Ovary (tissue), 9 donors: ENCODE data around the gene CLTC. TPM values are rescaled to one million over a fixed set of nuclear protein-coding genes. Genes with fewer than 3 reads are reported as not detected.
"Not testable (repeated sequence)": the region's sequence is repeated elsewhere in the genome, so short reads cannot be mapped to it uniquely, and the experiment has no call there.

Experiments used
- DNase-seq, 5 donors: peaks; one replicate each; pipeline ENCODE4 v3.0.0-alpha.2; 2019 to 2020
- H3K27ac ChIP-seq, 2 donors: fragments of 200-600 bp; one replicate each; pipeline versions ENCODE4 v1.5.1 to v1.8.0; 2019 to 2022
- H3K27me3 ChIP-seq: fragments of 200-600 bp; one replicate; pipeline ENCODE4 v1.8.0; 2022
- H3K36me3 ChIP-seq: fragments of 200-600 bp; sonication (generic); one replicate; pipeline ENCODE4 v1.5.1; 2019
- H3K4me1 ChIP-seq: one replicate; pipeline ENCODE4 v1.8.1; 2013; ENCODE audit warnings: mild to moderate bottlenecking, moderate library complexity; ENCODE audit not compliant: insufficient read depth
- H3K4me3 ChIP-seq: fragments of 200-600 bp; sonication (generic); one replicate; pipeline ENCODE4 v1.5.1; 2017
- H3K9me3 ChIP-seq, 2 donors: fragments of 200-600 bp in 1 of 2; sonication (generic) in 1 of 2; one replicate each; pipeline versions ENCODE4 v1.5.1 to v1.8.1; 2013 to 2019; ENCODE audit warnings: mild to moderate bottlenecking in 1 of 2, moderate library complexity in 1 of 2
- EP300 ChIP-seq: sonication (generic); formaldehyde crosslinking; IDR thresholded peaks from one replicate; pipeline ENCODE4 v1.6.1; 2017; ENCODE audit warnings: antibody characterized with exemption
- POLR2A ChIP-seq: fragments of 450-650 bp; IDR thresholded peaks from one replicate; pipeline ENCODE4 v1.6.1; 2017; ENCODE audit warnings: antibody characterized with exemption, mild to moderate bottlenecking, moderate library complexity
- WGBS, 3 donors: extraction: QIAGEN DNeasy Blood & Tissue Kit in 1 of 3; methylation state at CpG; one replicate each; pipeline versions ENCODE4 v1.1.5 to v1.1.7; 2013 to 2017; 5-methylcytosine and 5-hydroxymethylcytosine counted together
- intact Hi-C, 4 donors: fragments of 100-400 bp; cut with DNase I; formaldehyde crosslinking; loops; one replicate each; pipeline versions ENCODE4 v1.11.0 to v1.15.1; 2022 to 2023
- polyA plus RNA-seq, 2 donors: library from polyadenylated mRNA; stranded (reverse); fragments of 200-250 nt in 1 of 2; fragments of 350-450 nt in 1 of 2; fragmentation: Illumina TruSeq in 1 of 2; extraction: RNeasy Lipid Tissue Mini Kit (QIAGEN cat#74804) in 1 of 2; gene quantifications; one replicate each; pipeline ENCODE4 v1.2.3, GENCODE V29; 2013 to 2014
- total RNA-seq, 7 donors: library from RNA; depleted of rRNA in 2 of 7; stranded (reverse); fragments of >200 nt in 2 of 7; fragmentation: NEBNext Ultra II Directional in 3 of 7; extraction: Animal tissue kit (Norgen Biotek cat#: 25700) in 3 of 7; gene quantifications; one replicate each; pipeline versions ENCODE4 v1.1.0 to v1.2.4, GENCODE V29; 2016 to 2023
- TF ChIP-seq, protein P1 (sequence below), 3 donors: fragments of 450-650 bp in 2 of 3; fragments of 200-600 bp in 1 of 3; IDR thresholded peaks; one replicate each; pipeline versions ENCODE4 v1.5.1 to v1.8.0; 2016 to 2022; ENCODE audit warnings: antibody characterized with exemption in 3 of 3, mild to moderate bottlenecking in 1 of 3
- donor health status: DM: no; HTN: no; CAD: no; lungs with moderate emphysema.
- donor health status: DM: no; HTN: no; CAD: no.
- donor health status: Bipolar disorder and iron deficiency.
- donor health status: DM: yes; HTN: yes; CAD: no.
- donor health status: DM: no; HTN: no; CAD: no.
- donor health status: DM: yes; HTN: yes; CAD: no.

The CLTC gene
- total and polyA plus RNA-seq, 9 donors = 71.4 to 219 (median 145) TPM

DNA sequence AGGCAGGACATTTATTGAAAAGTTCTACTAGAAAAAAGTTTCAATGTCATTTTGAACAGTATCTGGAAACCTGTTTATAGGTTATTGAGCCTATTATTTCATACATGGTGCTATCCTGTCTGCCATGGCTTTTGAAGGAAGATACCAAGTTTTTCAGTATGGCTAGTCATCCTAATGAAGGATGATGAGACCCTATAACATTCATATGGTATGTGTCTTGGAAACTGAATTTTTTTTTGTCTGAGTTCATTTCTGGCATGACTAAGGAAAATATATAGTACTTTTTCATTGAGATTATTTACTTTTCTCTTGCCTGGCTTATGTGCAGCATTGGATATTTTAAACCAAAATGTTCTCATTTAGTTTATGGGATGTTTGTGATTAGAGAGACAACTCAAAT, 30.2 kb downstream of the CLTC start:
- H3K36me3 ChIP-seq = no peaks in the 10 kb centered on the region
- H3K4me3 ChIP-seq = no peak overlapping the region
- intact Hi-C loops = loop anchor here in 1 of 4 donors (10.0 kb wide), 1 partner anchor 55 kb away; the partner anchor contains the start of genes PTRH2 and VMP1
- H3K4me1 ChIP-seq = no peaks in the 10 kb centered on the region
- TF ChIP-seq POLR2A = no peak
- TF ChIP-seq, protein P1, sequence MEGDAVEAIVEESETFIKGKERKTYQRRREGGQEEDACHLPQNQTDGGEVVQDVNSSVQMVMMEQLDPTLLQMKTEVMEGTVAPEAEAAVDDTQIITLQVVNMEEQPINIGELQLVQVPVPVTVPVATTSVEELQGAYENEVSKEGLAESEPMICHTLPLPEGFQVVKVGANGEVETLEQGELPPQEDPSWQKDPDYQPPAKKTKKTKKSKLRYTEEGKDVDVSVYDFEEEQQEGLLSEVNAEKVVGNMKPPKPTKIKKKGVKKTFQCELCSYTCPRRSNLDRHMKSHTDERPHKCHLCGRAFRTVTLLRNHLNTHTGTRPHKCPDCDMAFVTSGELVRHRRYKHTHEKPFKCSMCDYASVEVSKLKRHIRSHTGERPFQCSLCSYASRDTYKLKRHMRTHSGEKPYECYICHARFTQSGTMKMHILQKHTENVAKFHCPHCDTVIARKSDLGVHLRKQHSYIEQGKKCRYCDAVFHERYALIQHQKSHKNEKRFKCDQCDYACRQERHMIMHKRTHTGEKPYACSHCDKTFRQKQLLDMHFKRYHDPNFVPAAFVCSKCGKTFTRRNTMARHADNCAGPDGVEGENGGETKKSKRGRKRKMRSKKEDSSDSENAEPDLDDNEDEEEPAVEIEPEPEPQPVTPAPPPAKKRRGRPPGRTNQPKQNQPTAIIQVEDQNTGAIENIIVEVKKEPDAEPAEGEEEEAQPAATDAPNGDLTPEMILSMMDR (IDR thresholded peaks at IDR 0.05) = no peak
- no peak for TF ChIP-seq EP300
- H3K27ac ChIP-seq = no peak overlapping the region
- H3K27me3 ChIP-seq = no peaks in the 10 kb centered on the region
- no peaks in the 10 kb centered on the region for H3K9me3 ChIP-seq
- DNase-seq = no peak

GRCh38 chr17:59650642-59651041, 30.9 kb downstream of the CLTC start:
- DNase-seq = no peak
- intact Hi-C loops = no loop called here
- Histone ChIP-seq H3K36me3 (no peaks in the 10 kb centered on the region), H3K27me3 (no peaks in the 10 kb centered on the region), H3K4me3 (no peak overlapping the region), H3K9me3 (no peaks in the 10 kb centered on the region), H3K27ac (no peak overlapping the region), H3K4me1 (no peaks in the 10 kb centered on the region)
- WGBS, 3 donors = 93 to 100% (median 96%) methylated on average over 1 of the region's 1 CpG
- no peak for TF ChIP-seq POLR2A
- TF ChIP-seq, protein P1 (IDR thresholded peaks at IDR 0.05) = no peak
- no peak for TF ChIP-seq EP300

DNA sequence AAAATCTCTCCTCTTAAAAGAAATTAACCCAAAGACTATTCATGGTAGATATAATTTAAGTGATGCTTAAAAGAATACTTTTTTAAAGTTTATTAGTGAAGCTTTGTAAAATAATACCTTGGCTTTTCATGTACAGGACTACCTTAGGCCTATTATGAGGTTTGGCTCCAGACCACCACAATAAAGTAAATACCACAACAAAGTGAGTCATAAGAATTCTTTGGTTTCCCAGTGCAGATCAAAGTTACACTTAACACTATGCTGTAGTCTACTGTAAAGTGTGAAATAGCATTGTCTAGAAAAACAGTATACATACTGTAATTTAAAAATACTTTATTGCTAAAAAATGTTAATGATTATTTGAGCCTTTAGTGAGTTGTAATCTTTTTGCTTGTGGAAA, 31.7 kb downstream of the CLTC start:
- Histone ChIP-seq H3K36me3 (no peaks in the 10 kb centered on the region), H3K27me3 (no peaks in the 10 kb centered on the region), H3K4me3 (no peak overlapping the region), H3K27ac (no peak overlapping the region), H3K9me3 (no peaks in the 10 kb centered on the region), H3K4me1 (no peaks in the 10 kb centered on the region)
- DNase-seq = no peak
- intact Hi-C loops = no loop called here
- no peak for TF ChIP-seq POLR2A
- TF ChIP-seq, protein P1 (IDR thresholded peaks at IDR 0.05) = no peak
- TF ChIP-seq EP300 = no peak

- no peaks in the 10 kb centered on the region for H3K27me3 ChIP-seq
- intact Hi-C loops = no loop called here
- no peak overlapping the region for H3K27ac ChIP-seq
- TF ChIP-seq, protein P1 (IDR thresholded peaks at IDR 0.05) = no peak
- no peaks in the 10 kb centered on the region for H3K36me3 ChIP-seq
- WGBS, 3 donors = 78 to 83% (median 80%) methylated on average over 2 of the region's 2 CpGs
- no peaks in the 10 kb centered on the region for H3K9me3 ChIP-seq
- H3K4me1 ChIP-seq = no peaks in the 10 kb centered on the region
- no peak for DNase-seq
- no peak overlapping the region for H3K4me3 ChIP-seq
Observed at GRCh38 chr17:59652119-59652518, 32.4 kb downstream of the CLTC start.

DNA sequence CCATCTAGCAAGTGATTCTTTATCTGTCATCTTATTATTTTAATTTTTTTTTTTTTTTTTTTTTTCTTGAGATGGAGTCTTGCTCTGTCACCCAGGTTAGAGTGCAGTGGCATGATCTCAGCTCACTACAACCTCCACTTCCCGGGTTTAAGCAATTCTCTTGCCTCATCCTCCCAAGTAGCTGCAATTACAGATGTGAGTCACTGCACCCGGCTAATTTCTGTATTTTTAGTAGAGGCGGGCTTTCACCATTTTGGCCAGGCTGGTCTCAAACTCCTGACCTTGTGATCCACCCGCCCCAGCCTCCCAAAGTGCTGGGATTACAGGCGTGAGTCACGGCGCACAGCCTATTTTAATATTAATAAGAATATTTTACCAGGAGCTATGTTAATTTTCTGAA, 36.9 kb downstream of the CLTC start:
- H3K4me1 ChIP-seq, H3K27me3 ChIP-seq, H3K27ac ChIP-seq, H3K4me3 ChIP-seq, intact Hi-C loops, DNase-seq, H3K36me3 ChIP-seq, H3K9me3 ChIP-seq: not testable (repeated sequence)
- 78 to 83% (median 81%) methylated on average over 7 of the region's 7 CpGs for WGBS, 3 donors
